HG03520 (cell line): ENCODE results near the gene DYSF.

Experiments
- ATAC-seq: cut with Tn5 transposase; IDR thresholded peaks from one replicate; pipeline ENCODE4 v1.9.1; 2021; ENCODE audit warnings: mild to moderate bottlenecking, moderate library complexity; ENCODE audit not compliant: unreplicated experiment

The DYSF gene

GRCh38 chr2:71498261-71498701 is 44.9 kb downstream of the DYSF start:
- ATAC-seq = no peak

GRCh38 chr2:71499691-71500090 is 46.3 kb downstream of the DYSF start:
- no peak for ATAC-seq

- ATAC-seq = no peak
Measured at GRCh38 chr2:71500426-71501079, 47.2 kb downstream of the DYSF start.

- no peak for ATAC-seq
Measured at GRCh38 chr2:71502941-71503738, 49.8 kb downstream of the DYSF start.

GRCh38 chr2:71503837-71504236 is 50.5 kb downstream of the DYSF start:
- no peak for ATAC-seq

- no peak for ATAC-seq
Measured at GRCh38 chr2:71504611-71505010, 51.2 kb downstream of the DYSF start.

GRCh38 chr2:71505086-71505769 is 51.9 kb downstream of the DYSF start:
- ATAC-seq = no peak

GRCh38 chr2:71505770-71506140 is 52.4 kb downstream of the DYSF start:
- no peak for ATAC-seq

- ATAC-seq = no peak
Measured at GRCh38 chr2:71506222-71507153, 53.1 kb downstream of the DYSF start.

GRCh38 chr2:71507476-71507875 is 54.1 kb downstream of the DYSF start:
- ATAC-seq = no peak

GRCh38 chr2:71510196-71510807 is 56.9 kb downstream of the DYSF start:
- no peak for ATAC-seq

GRCh38 chr2:71510938-71511337 is 57.6 kb downstream of the DYSF start:
- ATAC-seq = no peak

GRCh38 chr2:71511776-71512175 is 58.4 kb downstream of the DYSF start:
- no peak for ATAC-seq

GRCh38 chr2:71512386-71512785 is 59.0 kb downstream of the DYSF start:
- no peak for ATAC-seq

GRCh38 chr2:71513096-71513495 is 59.7 kb downstream of the DYSF start:
- ATAC-seq = no peak

GRCh38 chr2:71513721-71514120 is 60.4 kb downstream of the DYSF start:
- no peak for ATAC-seq

GRCh38 chr2:71516253-71516888 is 63.0 kb downstream of the DYSF start:
- no peak for ATAC-seq

GRCh38 chr2:71517851-71518250 is 64.5 kb downstream of the DYSF start:
- ATAC-seq = no peak

GRCh38 chr2:71521436-71521950 is 68.1 kb downstream of the DYSF start:
- ATAC-seq = no peak

- ATAC-seq = no peak
Measured at GRCh38 chr2:71524476-71524875, 71.1 kb downstream of the DYSF start.
